HG03060 (cell line): ENCODE measurements around the gene ELOVL4.

Source experiments
- ATAC-seq: cut with Tn5 transposase; IDR thresholded peaks from one replicate; pipeline ENCODE4 v1.9.1; 2021; ENCODE audit warnings: low read depth, moderate number of reproducible peaks; ENCODE audit not compliant: unreplicated experiment

The ELOVL4 gene

GRCh38 chr6:79947191-79948186, at the start of gene ELOVL4:
TSS of gene ELOVL4 (minus strand) at chr6:79947553. CDS start at chr6:79947279, 274 bp downstream.
- no peak for ATAC-seq

DNA sequence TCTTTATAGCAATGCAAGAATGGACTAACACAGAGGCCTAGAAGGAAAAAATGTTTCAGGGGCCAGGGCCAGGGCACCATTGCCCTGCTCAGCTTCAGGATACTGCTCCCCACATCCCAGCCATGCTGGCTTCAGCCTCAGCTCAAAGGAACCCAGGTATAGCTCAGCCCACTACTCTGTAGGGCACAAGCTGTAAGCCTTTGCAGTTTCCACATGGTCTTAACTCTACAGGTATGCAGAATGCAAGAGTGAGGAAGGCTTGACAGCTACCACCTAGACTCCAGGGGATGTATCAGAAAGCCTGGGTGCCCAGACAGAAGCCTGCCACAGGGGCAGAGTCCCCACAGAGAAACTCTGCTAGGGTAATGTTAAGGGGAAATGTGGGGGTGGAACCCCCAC, 46.6 kb upstream of the ELOVL4 start:
- ATAC-seq = no peak

DNA sequence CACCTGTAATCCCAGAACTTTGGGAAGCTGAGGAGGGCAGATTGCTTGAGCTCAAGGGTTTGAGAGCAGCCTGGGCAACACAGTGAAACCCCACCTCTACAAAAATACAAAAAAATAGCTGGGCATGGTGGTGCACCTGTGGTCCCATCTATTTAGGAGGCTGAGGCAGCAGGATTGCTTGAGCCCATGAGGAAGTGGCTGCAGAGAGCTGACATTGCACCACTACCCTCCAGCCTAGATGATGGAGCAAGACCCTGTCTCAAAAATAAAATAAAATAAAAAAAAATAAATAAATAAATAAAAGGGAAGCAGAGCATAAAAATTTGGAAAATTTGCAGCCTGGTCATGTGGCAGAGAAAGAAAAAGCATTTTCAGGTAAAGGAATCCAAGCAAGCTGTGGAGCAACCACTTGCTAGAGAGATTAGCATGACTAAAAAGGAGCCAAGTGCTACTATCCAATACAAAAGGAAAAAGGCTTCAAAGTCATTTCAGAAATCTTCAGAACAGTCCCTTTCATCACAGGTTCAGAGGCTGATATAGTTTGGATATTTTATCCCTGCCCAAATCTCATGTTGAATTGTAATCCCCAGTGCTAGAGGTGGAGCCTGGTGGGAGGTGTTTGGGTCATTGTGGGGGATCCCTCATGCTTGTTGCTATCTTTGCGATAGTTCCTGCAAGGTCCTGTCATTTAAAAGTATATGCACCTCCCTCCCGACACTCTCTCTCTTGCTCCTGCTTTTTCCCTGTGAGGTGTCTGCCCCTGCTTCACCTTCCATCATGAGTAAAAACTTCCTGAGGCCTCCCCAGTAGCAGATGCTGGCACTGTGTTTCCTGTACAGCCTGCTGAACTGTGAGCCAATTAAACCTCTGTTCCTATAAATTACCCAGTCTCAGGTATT, 45.9 kb upstream of the ELOVL4 start:
- no peak for ATAC-seq

DNA sequence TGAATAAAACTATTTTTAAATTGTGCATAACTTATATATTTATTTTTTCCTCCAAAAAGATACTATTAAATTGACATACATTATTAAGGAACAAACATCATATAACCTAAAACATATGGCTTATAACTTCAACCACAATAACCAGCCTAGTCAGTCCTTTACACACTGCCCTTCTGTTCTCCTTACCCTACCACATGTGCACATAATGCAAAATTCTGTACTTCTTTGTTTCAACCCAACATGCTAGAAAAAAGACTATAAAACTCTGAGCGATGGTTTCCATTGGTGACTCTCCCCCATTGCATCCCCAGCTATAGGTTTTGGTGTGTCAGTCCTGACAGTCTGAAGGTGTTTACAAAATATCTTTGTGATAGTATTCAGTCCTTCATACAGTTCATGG, 42.3 kb upstream of the ELOVL4 start:
- ATAC-seq = no peak

- ATAC-seq = no peak
These were observed 37.8 kb upstream of the ELOVL4 start for GRCh38 chr6:79985128-79985527.

DNA sequence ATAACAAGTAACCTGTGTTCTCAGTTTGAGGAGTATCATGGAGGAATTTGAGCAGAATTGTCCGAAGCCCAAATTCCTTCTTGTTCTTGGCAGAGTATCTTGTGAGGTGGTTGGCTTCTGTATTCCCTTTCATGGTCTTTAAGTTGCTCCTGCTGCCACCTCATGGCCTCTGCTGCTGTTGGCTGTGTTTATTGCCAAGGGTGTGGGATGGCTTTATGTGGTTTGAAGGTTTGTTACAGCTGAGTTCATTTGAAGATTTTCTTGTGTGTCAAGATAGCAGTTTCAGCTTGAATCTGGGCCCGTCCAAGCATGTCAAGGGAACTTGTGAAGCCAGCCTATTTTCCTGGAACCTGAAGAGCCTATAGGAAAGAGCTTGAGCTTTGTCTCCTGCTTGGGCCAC, 36.9 kb upstream of the ELOVL4 start:
- peak; percentile 47 for ATAC-seq

DNA sequence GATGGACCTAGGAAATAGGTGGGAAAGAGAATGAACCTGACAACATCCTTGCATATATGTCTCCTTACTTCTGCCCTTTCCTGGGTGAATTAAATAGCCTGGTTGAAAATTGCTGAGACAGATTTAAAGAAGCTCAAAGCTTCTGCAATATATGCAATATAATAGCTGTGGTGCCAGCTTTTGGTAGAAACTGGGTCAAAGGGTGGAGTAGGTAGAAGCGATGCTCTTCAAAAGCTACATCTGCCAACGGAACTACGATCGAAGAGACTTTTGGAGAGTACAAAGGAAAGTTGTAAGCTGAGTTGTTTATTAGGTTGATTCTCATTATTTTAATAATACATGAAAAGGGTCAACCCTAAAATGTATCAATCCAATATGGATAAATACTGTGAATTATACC, 34.3 kb upstream of the ELOVL4 start:
- ATAC-seq = no peak

DNA sequence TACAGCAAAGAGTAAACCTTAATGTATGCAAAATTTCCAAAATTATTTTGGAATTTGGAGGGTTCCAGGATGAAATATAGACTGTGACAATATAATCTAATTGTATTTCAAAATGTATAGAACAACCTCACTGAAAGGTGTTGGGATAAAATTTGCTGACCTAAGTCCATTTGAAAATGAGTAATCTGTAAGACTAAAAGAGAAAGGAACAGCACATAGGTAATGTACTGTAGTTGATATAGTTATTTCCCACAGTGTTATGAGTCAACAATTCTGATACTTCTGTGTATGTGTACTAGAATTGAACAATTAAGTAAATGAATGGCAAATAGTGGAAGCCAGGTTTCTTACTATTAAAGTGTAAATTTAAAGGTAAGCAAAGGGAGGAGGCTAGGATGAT, 23.8 kb upstream of the ELOVL4 start:
- ATAC-seq = no peak

DNA sequence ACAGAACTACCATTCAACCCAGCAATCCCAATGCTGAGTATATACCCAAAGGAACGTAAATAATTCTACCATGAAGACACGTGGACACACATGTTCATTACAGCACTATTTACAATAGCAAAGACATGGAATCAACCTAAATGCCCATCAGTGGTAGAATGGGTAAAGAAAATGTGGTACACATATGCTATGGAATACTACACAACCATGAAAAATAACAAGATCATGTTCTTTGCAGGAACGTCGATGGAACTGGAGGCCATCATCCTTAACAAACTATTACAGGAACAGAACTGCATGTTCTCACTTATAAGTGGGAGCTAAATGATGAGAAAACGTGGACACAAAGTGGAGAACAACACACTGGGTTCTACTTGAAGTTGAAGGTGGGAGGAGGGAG, 22.4 kb upstream of the ELOVL4 start:
- no peak for ATAC-seq

GRCh38 chr6:79967178-79967577, 19.8 kb upstream of the ELOVL4 start:
- ATAC-seq = no peak

DNA sequence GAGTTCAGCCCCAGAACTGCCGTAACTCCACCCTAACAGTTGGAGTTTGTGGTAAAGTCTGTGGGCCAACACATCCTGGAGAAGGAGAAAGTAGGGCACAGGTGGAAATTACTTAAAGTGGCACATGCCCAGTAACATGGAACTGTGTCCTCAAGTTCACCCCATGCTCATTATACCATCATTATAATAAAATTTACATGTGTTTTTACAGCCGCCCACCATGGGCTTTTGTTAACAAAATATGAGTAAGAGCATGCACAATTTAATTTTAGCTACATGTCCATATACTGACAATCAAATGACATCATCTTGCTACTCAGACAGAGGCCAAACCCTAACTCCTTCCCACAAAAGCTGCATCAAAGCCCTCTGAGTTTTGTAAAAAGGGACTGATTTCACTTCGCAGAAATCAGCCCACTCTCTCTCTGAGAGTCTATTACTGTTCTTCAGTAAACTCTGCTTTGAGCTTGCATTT, 17.3 kb upstream of the ELOVL4 start:
- ATAC-seq = no peak

- no peak for ATAC-seq
These were observed 7.5 kb upstream of the ELOVL4 start for GRCh38 chr6:79954849-79955248.

DNA sequence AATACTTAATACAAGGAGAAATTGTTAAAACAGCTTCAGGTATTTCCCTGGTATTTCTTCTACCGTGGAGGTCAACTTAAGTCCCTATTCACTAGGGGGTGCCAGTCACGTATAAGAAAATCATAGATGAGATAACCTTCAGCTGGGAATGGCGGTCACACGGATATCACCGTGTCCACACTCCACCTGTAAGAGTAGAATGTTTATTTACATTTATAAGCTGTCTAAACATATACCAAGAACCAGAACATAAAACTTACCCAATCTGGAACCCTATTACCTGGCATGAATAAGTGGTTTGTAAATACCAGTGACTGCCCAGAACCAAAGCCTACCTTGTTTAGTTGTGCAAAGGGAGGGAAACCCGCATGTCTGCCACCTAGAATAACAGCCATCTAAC, 1.9 kb upstream of the ELOVL4 start:
- ATAC-seq = no peak

- ATAC-seq = no peak
These were observed 822 bp downstream of the ELOVL4 start for GRCh38 chr6:79946272-79947190.

DNA sequence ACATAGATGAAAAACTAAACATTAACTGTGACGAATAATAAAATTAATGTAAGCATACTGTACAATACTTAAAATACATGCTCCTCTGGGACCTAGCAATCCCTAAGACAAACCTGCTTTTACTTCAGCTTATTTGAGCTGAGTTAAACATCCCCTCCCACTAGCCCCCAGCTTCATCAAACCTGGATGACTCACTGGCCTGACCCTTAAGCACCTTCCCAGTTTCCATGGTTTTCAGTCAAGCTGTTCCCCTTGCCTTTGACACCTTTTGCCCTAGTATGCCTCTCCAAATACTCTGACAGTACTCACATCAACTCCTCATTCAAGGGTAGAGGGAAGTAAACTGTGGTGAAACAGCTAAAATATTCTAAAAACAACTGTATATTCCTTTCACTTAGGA, 4.2 kb downstream of the ELOVL4 start:
- no peak for ATAC-seq

DNA sequence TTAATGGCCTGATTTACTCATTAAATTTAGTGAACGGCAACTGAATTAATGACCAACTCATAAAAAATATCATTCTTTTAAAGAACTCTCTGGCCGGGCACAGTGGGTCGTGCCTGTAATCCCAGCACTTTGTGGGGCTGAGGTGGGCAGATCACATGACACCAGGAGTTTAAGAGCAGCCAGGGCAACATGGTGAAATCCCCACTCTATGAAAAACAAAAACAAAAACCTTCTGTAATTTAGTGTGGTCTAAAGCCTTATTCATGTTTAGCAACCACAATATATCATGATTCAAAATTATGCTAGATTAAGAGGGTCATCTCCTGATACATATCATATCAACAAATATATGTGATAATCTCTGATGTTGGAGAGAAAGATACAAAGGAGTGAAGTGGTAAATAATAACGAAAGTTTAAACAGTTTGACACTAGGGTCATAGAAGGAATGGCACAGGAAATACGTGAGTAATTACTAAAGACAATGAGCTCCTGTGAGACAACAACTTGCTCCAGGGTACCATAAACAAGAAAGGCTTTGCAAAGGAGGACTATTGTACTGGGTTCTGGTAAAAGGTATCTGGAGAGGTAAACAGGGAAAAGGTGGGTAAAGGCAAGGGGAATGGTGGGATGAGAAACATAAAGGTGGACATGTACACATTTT, 5.7 kb downstream of the ELOVL4 start:
- no peak for ATAC-seq

DNA sequence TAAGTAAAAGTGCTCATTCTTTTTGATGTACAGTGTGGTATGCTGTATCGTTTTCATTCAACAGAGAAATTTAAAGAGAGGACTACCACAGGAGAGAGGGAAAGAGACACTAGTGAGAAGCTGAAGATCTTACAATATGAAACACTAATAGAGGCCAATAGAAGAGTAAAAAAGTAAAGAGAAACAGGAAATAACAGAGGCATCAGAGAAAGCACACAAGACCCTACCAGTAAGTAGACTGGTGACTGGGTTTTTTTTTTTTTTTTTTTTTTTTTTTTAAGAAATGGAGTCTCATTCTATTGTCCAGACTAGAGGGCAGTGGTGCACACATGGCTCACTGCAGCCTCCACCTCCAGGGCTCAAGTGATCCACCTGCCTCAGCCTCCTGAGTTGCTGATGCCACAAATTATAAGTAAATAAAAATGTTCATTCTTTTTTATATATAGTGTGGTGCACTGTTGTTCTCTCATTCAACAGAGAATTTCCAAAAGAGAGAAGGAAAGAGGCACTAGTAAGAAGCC, 18.8 kb downstream of the ELOVL4 start:
- ATAC-seq = no peak

DNA sequence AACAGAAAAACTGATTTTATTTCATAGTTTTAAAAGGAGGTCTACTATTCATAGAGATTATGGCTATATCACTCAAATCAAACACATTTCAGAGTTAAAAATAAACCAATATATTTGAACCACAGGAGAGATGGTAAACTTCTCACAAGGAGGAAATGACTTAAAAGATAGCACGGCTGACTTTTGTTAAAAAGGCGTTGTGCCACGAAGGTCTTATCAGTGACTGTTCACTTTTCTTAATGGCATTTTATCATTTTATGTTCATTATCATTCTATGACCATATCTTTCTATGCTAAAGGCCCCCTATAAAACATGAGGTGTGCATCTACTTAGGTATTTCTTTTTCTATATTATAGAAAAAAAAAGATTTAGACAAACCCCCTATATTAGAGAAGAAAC, 19.6 kb downstream of the ELOVL4 start:
- ATAC-seq = no peak

DNA sequence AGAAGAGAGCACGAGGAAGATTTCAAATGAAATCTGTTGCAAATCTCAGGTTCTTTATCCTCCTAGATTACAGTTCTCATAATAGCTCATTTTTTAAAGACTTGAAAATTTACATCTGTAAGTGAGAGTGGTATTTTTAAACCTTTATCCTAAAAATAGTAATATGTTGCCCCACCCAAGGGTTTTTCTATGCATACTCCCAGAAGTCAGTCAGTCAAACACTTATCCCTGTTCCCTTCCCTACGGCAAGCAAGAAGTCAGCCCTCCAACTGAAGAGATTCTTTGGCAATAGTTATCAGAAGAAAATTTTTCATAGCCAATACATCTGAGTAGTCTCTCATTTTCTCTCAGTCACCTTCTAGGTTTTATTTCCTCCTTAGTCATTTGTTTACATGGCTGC, 24.1 kb downstream of the ELOVL4 start:
- no peak for ATAC-seq
